HG02759 (cell line): ENCODE data around the gene RPP25L.
"Not testable (repeated sequence)": the region's sequence is repeated elsewhere in the genome, so short reads cannot be mapped to it uniquely, and the experiment has no call there.

Experiments used
- ATAC-seq: cut with Tn5 transposase; IDR thresholded peaks from one replicate; pipeline ENCODE4 v1.9.1; 2021; ENCODE audit warnings: mild to moderate bottlenecking, moderate library complexity; ENCODE audit not compliant: unreplicated experiment

RPP25L gene

GRCh38 chr9:34611811-34612787 is at the start of gene RPP25L:
RPP25L (minus strand) TSS chr9:34612097; CDS start chr9:34611296, 801 bp downstream.
- ATAC-seq: peak; percentile 96

GRCh38 chr9:34659592-34660253 is 47.8 kb upstream of the RPP25L start:
- no peak for ATAC-seq

GRCh38 chr9:34658461-34658860 is 46.6 kb upstream of the RPP25L start:
- ATAC-seq: no peak

GRCh38 chr9:34656992-34657391 is 45.1 kb upstream of the RPP25L start:
- no peak for ATAC-seq

- ATAC-seq: no peak
These were observed 43.5 kb upstream of the RPP25L start for GRCh38 chr9:34655394-34655793.

GRCh38 chr9:34654323-34655051 is 42.6 kb upstream of the RPP25L start:
- no peak for ATAC-seq

- ATAC-seq: no peak
These were observed 41.5 kb upstream of the RPP25L start for GRCh38 chr9:34653151-34654072.

GRCh38 chr9:34652602-34653000 is 40.7 kb upstream of the RPP25L start:
- ATAC-seq: no peak

- peak; percentile 37 for ATAC-seq
These were observed 40.1 kb upstream of the RPP25L start, which contains the start of gene IL11RA for GRCh38 chr9:34651876-34652601. IL11RA (plus strand) TSS chr9:34652185; CDS start chr9:34655218, 3,033 bp downstream.

- no peak for ATAC-seq
These were observed 39.4 kb upstream of the RPP25L start for GRCh38 chr9:34651321-34651720.

- no peak for ATAC-seq
These were observed 38.9 kb upstream of the RPP25L start for GRCh38 chr9:34650816-34651215.

- no peak for ATAC-seq
These were observed 36.8 kb upstream of the RPP25L start for GRCh38 chr9:34648673-34649072.

- no peak for ATAC-seq
These were observed 35.8 kb upstream of the RPP25L start for GRCh38 chr9:34647651-34648050.

GRCh38 chr9:34647084-34647403 is 35.1 kb upstream of the RPP25L start:
- ATAC-seq: no peak

- ATAC-seq: peak; percentile 91
These were observed 34.5 kb upstream of the RPP25L start, which contains the start of gene GALT for GRCh38 chr9:34646211-34647083. GALT (plus strand) TSS chr9:34646675; CDS start chr9:34646705, 30 bp downstream.

- ATAC-seq: no peak
These were observed 32.9 kb upstream of the RPP25L start for GRCh38 chr9:34644766-34645314.

GRCh38 chr9:34642679-34643078 is 30.8 kb upstream of the RPP25L start:
- ATAC-seq: no peak

GRCh38 chr9:34639322-34639721 is 27.4 kb upstream of the RPP25L start:
- ATAC-seq: not testable (repeated sequence)
